Spinal cord (tissue), 10 donors: ENCODE results near the gene NF1. TPM values are rescaled to one million over a fixed set of nuclear protein-coding genes. Genes with fewer than 3 reads are reported as not detected.
"Not testable (repeated sequence)": the region's sequence is repeated elsewhere in the genome, so short reads cannot be mapped to it uniquely, and the experiment has no call there.

Experiments
- DNase-seq, 6 donors: peaks; one replicate each; pipeline versions ENCODE4 v3.0.0 to v3.0.0-alpha.2; 2013 to 2015; ENCODE audit warnings: low spot score in 6 of 6, low read depth in 4 of 6
- H3K27ac ChIP-seq: one replicate; pipeline ENCODE4 v1.5.1; 2013; ENCODE audit warnings: low read depth, low read length, control low read depth
- H3K27me3 ChIP-seq: one replicate; pipeline ENCODE4 v1.6.1; 2013; ENCODE audit warnings: low read length; ENCODE audit not compliant: control insufficient read depth, insufficient read depth
- H3K36me3 ChIP-seq: one replicate; pipeline ENCODE4 v1.6.1; 2013; ENCODE audit warnings: low read length; ENCODE audit not compliant: control insufficient read depth, insufficient read depth
- H3K4me1 ChIP-seq: one replicate; pipeline ENCODE4 v1.6.1; 2013; ENCODE audit warnings: low read length; ENCODE audit not compliant: control insufficient read depth, insufficient read depth
- H3K4me3 ChIP-seq: one replicate; pipeline ENCODE4 v1.5.1; 2013; ENCODE audit warnings: low read depth, low read length, control low read depth
- H3K9me3 ChIP-seq: one replicate; pipeline ENCODE4 v1.6.1; 2013; ENCODE audit warnings: low read length; ENCODE audit not compliant: control insufficient read depth, insufficient read depth
- WGBS: methylation state at CpG from one replicate; pipeline ENCODE4 v1.1.5; 2013; ENCODE audit warnings: missing lambda C conversion rate; ENCODE audit not compliant: insufficient coverage; 5-methylcytosine and 5-hydroxymethylcytosine counted together
- polyA plus RNA-seq, 2 donors: library from polyadenylated mRNA; unstranded; fragments of 120-200 nt; gene quantifications; one replicate each; pipeline ENCODE4 v1.2.1, GENCODE V29; 2013; ENCODE audit not compliant: insufficient read length in 2 of 2
- total RNA-seq, 2 donors: library from RNA; depleted of rRNA in 1 of 2; stranded (reverse); fragments of 120-200 nt in 1 of 2; fragments of >200 nt in 1 of 2; gene quantifications; one replicate each; pipeline versions ENCODE4 v1.2.3 to v1.2.4, GENCODE V29; 2013 to 2014
- donor health status: healthy.

NF1 gene
- total and polyA plus RNA-seq, 4 donors = 41.1 to 140 (median 54.9) TPM

DNA sequence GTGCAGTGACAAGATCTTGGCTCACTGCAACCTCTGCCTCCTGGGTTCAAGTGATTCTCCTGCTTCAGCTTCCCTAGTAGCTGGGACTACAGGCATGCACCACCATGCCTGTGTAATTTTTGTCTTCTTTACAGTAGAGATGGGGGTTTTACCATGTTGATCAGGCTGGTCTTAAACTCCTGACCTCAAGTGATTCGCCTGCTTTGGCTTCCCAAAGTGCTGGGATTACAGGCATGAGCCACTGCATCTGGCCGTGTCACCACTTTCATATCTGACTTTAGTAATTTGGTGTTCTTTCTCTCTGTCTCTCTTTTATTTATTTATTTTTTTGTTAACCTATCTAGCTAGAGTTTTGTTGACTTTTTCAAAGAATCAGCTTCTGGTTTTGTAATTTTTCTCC lies 103.9 kb downstream of the NF1 start:
- not testable (repeated sequence) for H3K27me3 ChIP-seq, H3K4me1 ChIP-seq, H3K4me3 ChIP-seq, DNase-seq, H3K9me3 ChIP-seq, H3K36me3 ChIP-seq, H3K27ac ChIP-seq
- no CpG with 5 or more reads among the region's 2 CpGs for WGBS

GRCh38 chr17:31200287-31200686 lies 105.5 kb downstream of the NF1 start:
- no CpG with 5 or more reads among the region's 2 CpGs for WGBS
- Histone ChIP-seq H3K4me1 (no peaks in the 10 kb centered on the region), H3K4me3 (no peak overlapping the region), H3K9me3 (no peaks in the 10 kb centered on the region), H3K27me3 (no peaks in the 10 kb centered on the region), H3K27ac (no peak overlapping the region), H3K36me3 (no peaks in the 10 kb centered on the region)
- DNase-seq = no peak

- no peak overlapping the region for H3K4me3 ChIP-seq
- no peaks in the 10 kb centered on the region for H3K9me3 ChIP-seq
- no peak overlapping the region for H3K27ac ChIP-seq
- no peaks in the 10 kb centered on the region for H3K4me1 ChIP-seq
- no peaks in the 10 kb centered on the region for H3K27me3 ChIP-seq
- no peaks in the 10 kb centered on the region for H3K36me3 ChIP-seq
- DNase-seq = no peak
Observed at GRCh38 chr17:31202968-31203367, 108.2 kb downstream of the NF1 start.

DNA sequence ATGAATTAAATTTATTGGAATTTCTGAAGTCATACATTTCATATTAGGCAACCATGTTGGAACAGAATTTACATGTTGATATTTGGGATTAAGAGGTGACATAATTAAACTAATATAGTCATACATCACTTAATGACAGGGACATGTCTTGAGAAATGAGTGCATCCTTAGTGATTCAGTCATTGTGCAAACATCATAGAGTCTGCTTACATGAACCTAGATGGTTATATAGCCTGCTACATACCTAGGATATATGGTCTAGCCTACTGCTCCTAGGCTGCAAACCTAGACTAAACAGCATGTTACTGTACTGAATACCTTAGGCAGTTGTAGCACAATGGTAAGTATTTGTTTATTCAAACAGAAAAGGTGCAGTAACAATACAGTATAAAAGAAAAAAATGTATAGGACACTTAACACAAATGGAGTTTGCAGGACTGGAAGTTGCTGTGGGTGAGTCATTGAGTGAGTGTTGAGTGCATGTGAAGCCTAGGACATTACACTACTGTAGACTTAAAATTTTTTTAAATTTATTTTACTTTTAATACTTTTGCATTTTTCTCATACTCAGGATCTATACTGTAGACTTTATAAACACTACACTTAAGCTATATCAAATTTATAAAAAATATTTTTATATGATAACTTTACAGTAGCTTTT lies 116.7 kb downstream of the NF1 start:
- no peaks in the 10 kb centered on the region for H3K27me3 ChIP-seq
- no peak for DNase-seq
- no peak overlapping the region for H3K27ac ChIP-seq
- H3K4me3 ChIP-seq = no peak overlapping the region
- no peaks in the 10 kb centered on the region for H3K9me3 ChIP-seq
- peaks cover 7% of the 10 kb centered on the region for H3K36me3 ChIP-seq
- no peaks in the 10 kb centered on the region for H3K4me1 ChIP-seq

DNA sequence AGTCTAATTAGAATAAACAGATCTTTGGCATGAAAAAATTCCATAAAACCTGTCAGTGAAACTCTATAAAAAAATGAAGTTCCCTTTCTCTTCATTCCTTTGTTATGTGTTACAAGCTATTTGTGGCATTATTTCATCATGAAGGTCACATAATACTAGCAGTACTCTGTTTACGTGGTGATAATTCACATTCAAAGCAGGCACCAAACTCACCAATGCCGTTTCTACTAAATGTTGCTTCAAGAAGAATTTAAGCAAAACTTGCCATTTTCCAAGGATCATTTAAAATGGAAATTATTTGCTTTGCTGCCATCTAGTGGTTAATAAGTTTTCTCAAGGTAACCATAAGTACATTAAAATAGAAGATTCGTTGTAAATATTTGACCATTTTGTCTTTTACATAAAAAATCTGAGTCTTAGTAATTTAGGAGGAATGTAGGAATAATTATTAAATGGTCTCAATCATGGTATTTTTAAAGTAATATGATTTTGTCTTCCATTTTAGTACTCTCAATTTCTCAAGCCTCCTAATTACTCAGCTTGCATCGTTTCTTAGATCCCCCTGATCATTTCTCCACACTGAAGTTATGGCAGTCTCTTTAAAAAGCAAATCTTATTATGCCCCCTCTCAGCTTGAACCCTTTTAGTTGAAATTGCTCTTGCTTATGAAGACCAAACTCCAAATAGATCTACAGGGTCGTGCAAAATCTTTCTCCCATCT lies 121.4 kb downstream of the NF1 start:
- Histone ChIP-seq H3K4me1 (no peaks in the 10 kb centered on the region), H3K27me3 (no peaks in the 10 kb centered on the region), H3K27ac (no peak overlapping the region), H3K9me3 (no peaks in the 10 kb centered on the region), H3K36me3 (peaks cover 13% of the 10 kb centered on the region), H3K4me3 (no peak overlapping the region)
- peak; percentile 15 to 91 (median 45) for DNase-seq
- WGBS = 81% methylated on average over 2 of the region's 5 CpGs

DNA sequence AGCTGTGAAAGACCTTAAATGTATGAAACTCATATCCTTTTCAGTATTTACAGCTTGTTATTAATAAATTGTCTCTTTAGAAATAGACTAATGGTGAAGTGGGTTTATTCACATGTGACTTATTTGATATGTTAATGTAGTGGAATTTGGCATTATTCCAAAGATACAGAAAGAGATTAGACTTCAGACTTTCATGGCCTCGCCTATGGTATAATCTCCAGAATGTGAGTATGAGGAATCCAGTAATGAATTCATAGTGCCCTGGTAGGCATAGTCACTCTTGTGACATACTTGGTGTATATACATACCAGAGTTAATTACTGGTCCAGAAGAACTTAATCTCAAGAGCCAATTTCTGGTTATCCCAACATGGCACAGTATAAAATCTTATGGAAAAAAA lies 129.6 kb downstream of the NF1 start:
- Histone ChIP-seq H3K36me3 (peaks cover 2% of the 10 kb centered on the region), H3K9me3 (no peaks in the 10 kb centered on the region), H3K27me3 (no peaks in the 10 kb centered on the region), H3K4me3 (no peak overlapping the region), H3K4me1 (no peaks in the 10 kb centered on the region), H3K27ac (no peak overlapping the region)
- no peak for DNase-seq
- no CpG with 5 or more reads among the region's 1 CpG for WGBS

DNA sequence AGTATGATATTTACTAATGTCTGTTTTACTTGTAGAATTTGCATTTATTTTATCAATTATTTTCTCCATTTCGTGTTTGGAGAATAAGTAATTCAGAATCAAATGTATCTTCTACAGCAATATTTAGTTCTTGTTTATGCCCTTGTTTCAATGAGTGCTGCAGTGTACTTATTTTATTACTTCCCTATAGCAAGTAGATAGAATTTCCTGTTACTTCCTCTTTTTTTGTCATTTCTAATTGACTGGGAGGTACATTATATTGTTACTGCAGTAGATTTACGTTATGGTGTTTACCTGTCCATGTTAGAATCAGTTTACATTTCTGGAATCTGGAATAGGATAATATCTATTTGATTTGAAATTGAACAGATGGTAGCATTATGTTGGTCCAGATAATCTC lies 131.1 kb downstream of the NF1 start:
- H3K4me3 ChIP-seq = no peak overlapping the region
- no CpG with 5 or more reads among the region's 2 CpGs for WGBS
- H3K36me3 ChIP-seq = peaks cover 2% of the 10 kb centered on the region
- no peak overlapping the region for H3K27ac ChIP-seq
- no peaks in the 10 kb centered on the region for H3K9me3 ChIP-seq
- no peaks in the 10 kb centered on the region for H3K27me3 ChIP-seq
- H3K4me1 ChIP-seq = no peaks in the 10 kb centered on the region
- DNase-seq = no peak

- Histone ChIP-seq H3K36me3 (peaks cover 2% of the 10 kb centered on the region), H3K27ac (no peak overlapping the region), H3K4me1 (no peaks in the 10 kb centered on the region), H3K27me3 (no peaks in the 10 kb centered on the region), H3K4me3 (no peak overlapping the region), H3K9me3 (no peaks in the 10 kb centered on the region)
- DNase-seq = no peak
- 85% methylated on average over 3 of the region's 5 CpGs for WGBS
Observed at GRCh38 chr17:31226373-31226772, 131.6 kb downstream of the NF1 start.

DNA sequence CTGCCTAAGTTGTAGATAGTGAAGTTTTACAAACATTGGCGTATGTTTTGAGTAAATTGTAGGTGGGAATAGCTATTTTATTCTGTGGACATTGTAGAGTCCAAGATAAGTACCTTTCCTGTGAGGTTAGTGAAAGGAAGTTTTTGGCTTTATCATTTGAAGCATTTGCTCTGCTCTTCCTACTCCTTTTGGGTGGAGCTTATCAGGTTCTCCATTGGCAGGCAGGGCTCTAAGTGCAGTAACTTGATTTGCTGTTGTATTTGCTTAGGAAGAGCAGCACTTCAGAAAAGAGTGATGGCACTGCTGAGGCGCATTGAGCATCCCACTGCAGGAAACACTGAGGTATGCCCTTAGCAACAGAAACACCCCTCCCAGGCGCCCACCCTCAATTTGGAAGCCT lies 132.2 kb downstream of the NF1 start:
- 100% methylated on average over 1 of the region's 3 CpGs for WGBS
- Histone ChIP-seq H3K4me1 (no peaks in the 10 kb centered on the region), H3K36me3 (peaks cover 2% of the 10 kb centered on the region), H3K9me3 (no peaks in the 10 kb centered on the region), H3K27ac (no peak overlapping the region), H3K27me3 (no peaks in the 10 kb centered on the region), H3K4me3 (no peak overlapping the region)
- no peak for DNase-seq

GRCh38 chr17:31231852-31232251 lies 137.1 kb downstream of the NF1 start:
- no peaks in the 10 kb centered on the region for H3K9me3 ChIP-seq
- peaks cover 10% of the 10 kb centered on the region for H3K36me3 ChIP-seq
- H3K27ac ChIP-seq = no peak overlapping the region
- DNase-seq = no peak
- H3K27me3 ChIP-seq = no peaks in the 10 kb centered on the region
- no peaks in the 10 kb centered on the region for H3K4me1 ChIP-seq
- H3K4me3 ChIP-seq = no peak overlapping the region
